ENCODE data around the gene NRP2. TPM values are rescaled to one million over a fixed set of nuclear protein-coding genes. Genes with fewer than 3 reads are reported as not detected.
A peak's percentile ranks its signal among the peaks of the same experiment; 100 is the strongest.

Gene NRP2
- total RNA-seq, 1 experiment from 2014 or later = 18.3 TPM

GRCh38 chr2:205636549-205637319 is 45.6 kb upstream of the NRP2 start:
- Histone ChIP-seq H3K27me3 (ENCODE audit: low read length) (peaks cover 4% of the 10 kb centered on the region; the same call in 1 of the 2 replicates), H3F3A (ENCODE audit: low read length, unreplicated experiment) (no peaks in the 10 kb centered on the region), H3K4me1 (ENCODE audit: insufficient read depth, low read length) (peaks cover 9% of the 10 kb centered on the region; the same call in 1 of the 2 replicates), H3K79me2 (ENCODE audit: low read length) (no peaks in the 10 kb centered on the region), H3K9ac (ENCODE audit: low read length) (no peak overlapping the region), H4K20me1 (ENCODE audit: low read length) (no peaks in the 10 kb centered on the region), H3K9me2 (replicated peaks; ENCODE audit: low read length) (no peaks in the 10 kb centered on the region), H3K9me3 (ENCODE audit: low read length) (no peaks in the 10 kb centered on the region), H2AFZ (ENCODE audit: low read length) (no peak overlapping the region), H3K27ac (ENCODE audit: low read length) (no peak overlapping the region), H3K36me3 (ENCODE audit: low read depth, low read length) (no peaks in the 10 kb centered on the region), H3K4me2 (ENCODE audit: low read length) (no peak overlapping the region), H3K4me3 (ENCODE audit: low read length) (no peak overlapping the region)
- ChIA-PET POLR2A (ENCODE audit: unreplicated experiment) (no interaction called here), CTCF (no interaction called here)
- intact Hi-C loops (cut with micrococcal nuclease) = no loop called here
- BruUV-seq (replicated peaks) = no TSS peak
- TF ChIP-seq CTCF (conservative IDR thresholded peaks at IDR 0.05; ENCODE audit: low read depth, low read length) (no peak), EZH2 (IDR thresholded peaks at IDR 0.05; ENCODE audit: low read length, unreplicated experiment) (no peak), EZH2phosphoT487 (IDR thresholded peaks at IDR 0.05; ENCODE audit: borderline replicate concordance, low read length) (no peak)
- no peak for DNase-seq
- no peak for ATAC-seq

GRCh38 chr2:205637320-205637602 is 45.0 kb upstream of the NRP2 start:
- Histone ChIP-seq H3K79me2 (ENCODE audit: low read length) (no peaks in the 10 kb centered on the region), H3K9ac (ENCODE audit: low read length) (no peak overlapping the region), H3K9me3 (ENCODE audit: low read length) (no peaks in the 10 kb centered on the region), H3K27ac (ENCODE audit: low read length) (no peak overlapping the region), H3K36me3 (ENCODE audit: low read depth, low read length) (no peaks in the 10 kb centered on the region), H3K4me1 (ENCODE audit: insufficient read depth, low read length) (peaks cover 9% of the 10 kb centered on the region; the same call in 1 of the 2 replicates), H3K27me3 (ENCODE audit: low read length) (peaks cover 4% of the 10 kb centered on the region; the same call in 1 of the 2 replicates), H3K9me2 (replicated peaks; ENCODE audit: low read length) (no peaks in the 10 kb centered on the region), H3K4me2 (ENCODE audit: low read length) (peak overlapping the region; percentile 42; the same call in 1 of the 2 replicates), H2AFZ (ENCODE audit: low read length) (no peak overlapping the region), H3K4me3 (ENCODE audit: low read length) (no peak overlapping the region), H4K20me1 (ENCODE audit: low read length) (no peaks in the 10 kb centered on the region), H3F3A (ENCODE audit: low read length, unreplicated experiment) (no peaks in the 10 kb centered on the region)
- POLR2A ChIA-PET (ENCODE audit: unreplicated experiment) = no interaction called here
- TF ChIP-seq CTCF (conservative IDR thresholded peaks at IDR 0.05; ENCODE audit: low read depth, low read length) (no peak), EZH2 (IDR thresholded peaks at IDR 0.05; ENCODE audit: low read length, unreplicated experiment) (no peak), EZH2phosphoT487 (IDR thresholded peaks at IDR 0.05; ENCODE audit: borderline replicate concordance, low read length) (no peak)
- no peak for ATAC-seq
- CTCF ChIA-PET = no interaction called here
- intact Hi-C loops (cut with micrococcal nuclease) = no loop called here
- DNase-seq = no peak
- BruUV-seq (replicated peaks) = no TSS peak

DNA sequence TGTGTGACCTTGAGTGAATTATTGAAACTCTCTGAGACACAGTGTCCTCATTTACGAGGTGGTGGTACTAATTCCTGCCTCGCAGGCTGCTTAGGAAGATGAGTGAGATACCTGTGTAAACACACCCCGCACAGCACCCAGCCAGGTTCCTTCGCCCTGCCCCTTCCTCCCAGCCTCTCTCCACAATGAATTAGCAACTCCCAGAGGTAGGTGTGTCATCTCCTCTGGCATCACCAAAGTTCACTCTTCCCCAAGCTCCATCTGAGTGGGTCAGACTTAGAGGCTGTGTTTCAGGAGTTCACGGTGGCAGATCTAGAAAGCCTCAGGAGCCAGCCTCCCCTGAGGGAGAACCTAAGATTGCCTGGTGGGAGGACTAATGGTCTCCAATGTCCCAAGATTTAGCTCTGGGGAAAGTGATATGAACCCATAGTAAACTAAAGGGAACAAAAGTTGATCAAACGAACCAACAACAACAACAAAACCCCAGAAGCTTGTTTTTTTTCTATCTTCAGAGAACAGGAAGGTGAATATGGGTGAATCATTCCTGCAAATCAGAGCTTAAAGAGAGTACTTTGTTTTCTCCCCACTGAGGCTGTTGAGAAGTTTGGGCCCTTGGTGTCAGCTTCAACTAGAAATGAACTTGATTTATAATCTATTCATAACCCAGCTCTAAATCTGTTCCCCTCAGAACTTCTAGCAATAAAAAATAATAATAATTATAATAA is 44.4 kb upstream of the NRP2 start:
- TF ChIP-seq CTCF (conservative IDR thresholded peaks at IDR 0.05; ENCODE audit: low read depth, low read length) = no peak
- no peak for TF ChIP-seq EZH2 (IDR thresholded peaks at IDR 0.05; ENCODE audit: low read length, unreplicated experiment)
- no peak for TF ChIP-seq EZH2phosphoT487 (IDR thresholded peaks at IDR 0.05; ENCODE audit: borderline replicate concordance, low read length)
- H3K9ac ChIP-seq (ENCODE audit: low read length) = no peak overlapping the region
- no peaks in the 10 kb centered on the region for H3K36me3 ChIP-seq (ENCODE audit: low read depth, low read length)
- ChIA-PET POLR2A (ENCODE audit: unreplicated experiment) (no interaction called here), CTCF (no interaction called here)
- H3K4me2 ChIP-seq (ENCODE audit: low read length) = peak overlapping the region; percentile 42; the same call in 1 of the 2 replicates
- H4K20me1 ChIP-seq (ENCODE audit: low read length) = no peaks in the 10 kb centered on the region
- H3K4me3 ChIP-seq (ENCODE audit: low read length) = no peak overlapping the region
- H3K79me2 ChIP-seq (ENCODE audit: low read length) = no peaks in the 10 kb centered on the region
- ATAC-seq (peak; percentile 35), DNase-seq (peak; percentile 52)
- no peaks in the 10 kb centered on the region for H3K9me2 ChIP-seq (replicated peaks; ENCODE audit: low read length)
- peak overlapping the region; percentile 31; the same call in 1 of the 2 replicates for H2AFZ ChIP-seq (ENCODE audit: low read length)
- BruUV-seq (replicated peaks) = no TSS peak
- no peak overlapping the region for H3K27ac ChIP-seq (ENCODE audit: low read length)
- intact Hi-C loops (cut with micrococcal nuclease) = no loop called here
- H3F3A ChIP-seq (ENCODE audit: low read length, unreplicated experiment) = no peaks in the 10 kb centered on the region
- no peaks in the 10 kb centered on the region for H3K9me3 ChIP-seq (ENCODE audit: low read length)
- H3K27me3 ChIP-seq (ENCODE audit: low read length) = peaks cover 4% of the 10 kb centered on the region; the same call in 1 of the 2 replicates
- peaks cover 9% of the 10 kb centered on the region; the same call in 1 of the 2 replicates for H3K4me1 ChIP-seq (ENCODE audit: insufficient read depth, low read length)
